Activated T-cell treated with anti-CD3 and anti-CD28 coated beads for 4 hours (primary cell): Measurements from ENCODE around the gene UCMA.
A peak's percentile ranks its signal among the peaks of the same experiment; 100 is the strongest.
"Not testable (repeated sequence)": the region's sequence is repeated elsewhere in the genome, so short reads cannot be mapped to it uniquely, and the experiment has no call there.

Source experiments
- DNase-seq: peaks from one replicate; pipeline ENCODE4 v3.0.0-alpha.2; 2020

UCMA gene

GRCh38 chr10:13234172-13234571 lies at the start of gene UCMA:
Gene UCMA (minus strand): TSS chr10:13234374. CDS start chr10:13234258, 116 bp downstream.
- DNase-seq: no peak

- not testable (repeated sequence) for DNase-seq
Measured at GRCh38 chr10:13282348-13282747, 48.2 kb upstream of the UCMA start.

- DNase-seq: no peak
Measured at GRCh38 chr10:13276749-13277365, 42.7 kb upstream of the UCMA start.

- DNase-seq: not testable (repeated sequence)
Measured at GRCh38 chr10:13276146-13276545, 42.0 kb upstream of the UCMA start.

GRCh38 chr10:13272164-13272571 lies 38.0 kb upstream of the UCMA start:
- DNase-seq: no peak

- DNase-seq: peak; percentile 35
Measured at GRCh38 chr10:13271552-13272163, 37.5 kb upstream of the UCMA start.

GRCh38 chr10:13270877-13271551 lies 36.8 kb upstream of the UCMA start:
- DNase-seq: no peak

GRCh38 chr10:13268841-13269240 lies 34.7 kb upstream of the UCMA start:
- no peak for DNase-seq

- no peak for DNase-seq
Measured at GRCh38 chr10:13268310-13268709, 34.1 kb upstream of the UCMA start.

- DNase-seq: no peak
Measured at GRCh38 chr10:13263591-13263990, 29.4 kb upstream of the UCMA start.

GRCh38 chr10:13262433-13262832 lies 28.3 kb upstream of the UCMA start:
- DNase-seq: no peak

GRCh38 chr10:13257621-13258140 lies 23.5 kb upstream of the UCMA start:
- DNase-seq: no peak

- no peak for DNase-seq
Measured at GRCh38 chr10:13256627-13257026, 22.5 kb upstream of the UCMA start.

- DNase-seq: no peak
Measured at GRCh38 chr10:13253726-13254125, 19.6 kb upstream of the UCMA start.

GRCh38 chr10:13247784-13248183 lies 13.6 kb upstream of the UCMA start:
- DNase-seq: no peak

GRCh38 chr10:13247246-13247645 lies 13.1 kb upstream of the UCMA start:
- no peak for DNase-seq

GRCh38 chr10:13242260-13242659 lies 8.1 kb upstream of the UCMA start:
- not testable (repeated sequence) for DNase-seq

GRCh38 chr10:13241613-13242012 lies 7.4 kb upstream of the UCMA start:
- DNase-seq: no peak

GRCh38 chr10:13239923-13240322 lies 5.7 kb upstream of the UCMA start:
- no peak for DNase-seq

GRCh38 chr10:13238271-13239077 lies 4.3 kb upstream of the UCMA start:
- DNase-seq: no peak

- DNase-seq: no peak
Measured at GRCh38 chr10:13236638-13237037, 2.5 kb upstream of the UCMA start.

- not testable (repeated sequence) for DNase-seq
Measured at GRCh38 chr10:13234736-13235135, 562 bp upstream of the UCMA start.

GRCh38 chr10:13233358-13233757 lies 816 bp downstream of the UCMA start:
- DNase-seq: no peak
